ENCODE data around the gene DEFB132. TPM values are rescaled to one million over a fixed set of nuclear protein-coding genes. Genes with fewer than 3 reads are reported as not detected.

The DEFB132 gene, protein sequence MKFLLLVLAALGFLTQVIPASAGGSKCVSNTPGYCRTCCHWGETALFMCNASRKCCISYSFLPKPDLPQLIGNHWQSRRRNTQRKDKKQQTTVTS
- total RNA-seq (2022; extraction: Qiagen RNA extraction), result not detected in 5 replicates

DNA sequence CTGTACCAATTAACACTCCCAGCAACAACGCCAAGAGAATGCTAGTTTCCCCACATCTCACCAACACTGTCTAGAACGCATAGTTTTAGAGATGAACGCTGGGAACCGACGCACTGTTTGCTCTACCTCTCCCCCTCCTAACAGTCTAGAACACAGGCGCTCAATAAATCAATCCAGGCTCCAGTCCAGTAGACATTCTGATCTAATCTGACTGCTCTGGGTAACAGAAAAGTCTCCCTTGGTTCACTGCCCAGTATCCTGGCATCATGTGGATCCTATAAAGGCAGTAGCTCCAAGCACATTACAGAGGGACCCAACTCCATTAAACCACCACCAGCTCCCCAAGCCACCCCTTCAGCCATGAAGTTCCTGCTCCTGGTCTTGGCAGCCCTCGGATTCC lies at the start of gene DEFB132:
Gene DEFB132 (plus strand): TSS at position 306 of the 400 bp plus-strand sequence. CDS start 55 bp downstream, at position 361.

DNA sequence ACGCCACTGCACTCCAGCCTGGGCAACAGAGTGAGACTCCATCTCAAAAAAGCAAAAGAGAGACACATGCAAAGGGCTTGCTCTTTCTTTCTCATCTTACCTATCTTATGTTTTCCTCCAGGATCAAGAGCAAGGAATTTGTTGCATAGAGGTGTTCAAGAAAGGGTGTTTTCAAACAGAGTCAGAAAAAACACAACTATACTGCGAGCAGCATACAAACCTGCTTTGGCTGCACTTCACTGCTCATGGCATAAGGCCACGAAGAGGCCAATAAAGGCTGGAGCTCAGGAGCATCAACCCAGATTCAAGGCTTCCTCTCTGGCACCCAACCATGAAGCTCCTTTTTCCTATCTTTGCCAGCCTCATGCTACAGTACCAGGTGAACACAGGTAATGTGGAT lies 30.6 kb upstream of the DEFB132 start, which contains the start of gene DEFB129:
Gene DEFB129 (plus strand): TSS at position 301 of the 400 bp plus-strand sequence. CDS start 31 bp downstream, at position 332.

DNA sequence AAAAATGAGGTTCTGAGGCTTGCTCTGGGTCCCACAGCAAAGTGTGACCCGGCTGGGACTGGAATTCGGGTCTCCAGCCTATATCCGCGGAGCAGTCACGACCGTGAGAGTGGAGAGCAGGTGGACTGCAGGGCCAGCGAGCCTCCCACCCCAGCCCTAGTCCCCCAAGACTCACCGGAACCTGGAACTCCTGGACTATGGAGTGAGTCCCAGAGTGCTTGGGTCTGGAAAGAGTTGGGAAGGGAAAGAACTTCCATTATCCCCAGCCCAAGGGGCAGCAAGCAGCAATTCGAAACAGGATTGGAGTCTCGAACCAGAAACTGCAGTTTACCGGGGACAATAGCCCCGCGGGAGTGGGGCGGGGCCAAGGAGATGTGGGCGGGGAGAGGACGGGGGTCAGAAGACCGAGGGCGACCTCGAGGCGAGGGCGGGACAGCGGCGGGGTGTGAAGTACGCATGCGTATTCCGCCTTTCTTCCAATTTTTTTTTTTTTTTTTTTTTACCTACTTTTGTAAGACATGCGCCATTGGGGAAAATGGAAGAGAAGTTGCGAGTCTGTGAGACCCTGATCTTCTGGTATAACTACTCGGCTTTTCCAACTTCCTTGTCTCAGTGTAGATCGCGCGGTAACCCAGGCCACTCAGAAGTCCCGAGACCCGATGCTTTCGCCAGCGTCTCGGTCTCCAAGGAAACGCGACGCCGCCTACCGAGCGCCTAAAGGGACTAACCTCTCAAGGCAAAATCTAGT lies 32.7 kb downstream of the DEFB132 start, which contains the start of gene C20orf96:
Gene C20orf96 (minus strand): TSS at position 667 of the 748 bp plus-strand sequence. CDS start 140 bp downstream, at position 527.

DNA sequence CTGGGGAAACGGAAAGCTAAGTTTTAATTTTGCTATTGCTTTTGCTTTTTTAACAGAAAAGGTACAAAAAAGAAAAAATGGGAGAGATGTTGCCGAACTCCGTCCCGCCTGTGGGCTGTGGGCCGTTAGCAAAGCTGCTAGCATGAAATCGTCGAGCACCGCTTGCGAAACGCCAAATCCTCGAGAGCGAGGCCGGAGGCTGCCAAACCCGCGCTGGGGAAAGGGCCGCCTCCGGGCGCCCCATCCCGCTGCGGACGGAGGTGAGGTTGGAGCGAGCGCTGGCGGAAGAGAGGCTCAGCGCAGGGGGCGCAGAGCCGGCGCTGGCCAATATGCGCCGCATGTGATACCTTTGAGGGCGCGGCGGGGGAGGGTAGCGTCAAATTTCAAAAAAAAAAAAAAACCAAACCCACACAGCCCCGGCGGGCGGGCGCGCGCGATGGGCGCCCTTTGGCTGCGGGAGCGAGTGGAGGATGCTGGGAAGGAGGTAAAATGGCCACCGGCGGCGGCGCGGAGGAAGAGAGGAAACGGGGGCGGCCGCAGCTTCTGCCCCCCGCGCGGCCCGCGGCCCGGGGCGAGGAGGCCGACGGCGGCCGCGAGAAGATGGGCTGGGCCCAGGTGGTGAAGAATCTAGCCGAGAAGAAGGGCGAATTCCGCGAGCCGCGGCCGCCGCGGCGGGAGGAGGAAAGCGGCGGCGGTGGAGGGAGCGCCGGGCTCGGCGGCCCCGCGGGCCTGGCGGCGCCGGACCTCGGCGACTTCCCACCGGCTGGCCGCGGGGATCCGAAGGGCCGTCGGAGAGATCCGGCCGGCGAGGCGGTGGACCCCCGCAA lies 39.8 kb downstream of the DEFB132 start, which contains the start of gene ZCCHC3:
Gene ZCCHC3 (plus strand): TSS at position 473 of the 827 bp plus-strand sequence. CDS start 17 bp downstream, at position 490.

Other genes starting within 250 kb of the DEFB132 start
- gene DEFB125, start 170.1 kb upstream of the DEFB132 start, total RNA-seq (2022; extraction: Qiagen RNA extraction), result not detected in 5 replicates
- not detected in 5 replicates for gene DEFB126, start 115.1 kb upstream of the DEFB132 start, total RNA-seq (2022; extraction: Qiagen RNA extraction)
- not detected in 5 replicates for gene DEFB127, start 100.3 kb upstream of the DEFB132 start, total RNA-seq (2022; extraction: Qiagen RNA extraction)
- gene DEFB128, start 68.0 kb upstream of the DEFB132 start, total RNA-seq (2022; extraction: Qiagen RNA extraction), result not detected in 5 replicates
- not detected in 5 replicates for gene DEFB129, start 30.5 kb upstream of the DEFB132 start, total RNA-seq (2022; extraction: Qiagen RNA extraction)
- gene C20orf96, start 33.0 kb downstream of the DEFB132 start, total RNA-seq (2022; extraction: Qiagen RNA extraction), result 10.4 to 11.1 TPM (median 10.9 TPM) in 5 replicates
- gene ZCCHC3, start 39.8 kb downstream of the DEFB132 start, total RNA-seq (2022; extraction: Qiagen RNA extraction), result 17.7 to 22.9 TPM (median 21.2 TPM) in 5 replicates
- gene SOX12, start 67.8 kb downstream of the DEFB132 start, total RNA-seq (2022; extraction: Qiagen RNA extraction), result 18.6 to 27.9 TPM (median 25.6 TPM) in 5 replicates
- 56.3 to 65.1 TPM (median 62.8 TPM) in 5 replicates for gene NRSN2, start 89.4 kb downstream of the DEFB132 start, total RNA-seq (2022; extraction: Qiagen RNA extraction)
- gene TRIB3, start 123.0 kb downstream of the DEFB132 start, total RNA-seq (2022; extraction: Qiagen RNA extraction), result 55.9 to 71.0 TPM (median 65.5 TPM) in 5 replicates
- 108 to 152 TPM (median 145 TPM) in 5 replicates for gene RBCK1, start 150.6 kb downstream of the DEFB132 start, total RNA-seq (2022; extraction: Qiagen RNA extraction)
- 31.1 to 34.6 TPM (median 32.7 TPM) in 5 replicates for gene TBC1D20, start 204.8 kb downstream of the DEFB132 start, total RNA-seq (2022; extraction: Qiagen RNA extraction)

Measured in A549 treated with AZD2906 at 1 μM for 4 hours (cell line).